ENCODE results near the gene KCNAB2.
A peak's percentile ranks its signal among the peaks of the same experiment; 100 is the strongest.

KCNAB2 gene

DNA sequence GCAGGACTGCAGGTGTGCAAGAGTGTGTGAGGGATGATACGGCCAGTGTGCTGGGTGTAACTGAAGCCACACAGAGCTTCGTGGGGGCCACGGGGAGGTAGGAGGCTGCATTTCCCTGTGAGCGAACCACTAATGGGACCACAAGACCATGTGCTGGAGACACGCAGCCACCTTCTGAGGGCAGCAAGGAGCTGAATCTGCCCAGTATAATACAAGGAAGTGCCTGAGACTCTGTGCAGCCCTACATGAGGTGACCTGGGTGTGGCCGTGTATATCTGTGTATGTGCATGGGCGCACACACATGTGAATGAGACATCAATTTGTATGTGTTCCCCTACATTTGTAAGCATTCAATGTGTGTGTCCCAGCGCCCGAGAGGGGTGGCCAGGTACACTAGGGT lies 83.6 kb downstream of the KCNAB2 start:
- DNase-seq (ENCODE audit: low read depth) = no peak

GRCh38 chr1:6130036-6130435 lies 84.3 kb downstream of the KCNAB2 start:
- no peak for DNase-seq (ENCODE audit: low read depth)

- no peak for DNase-seq (ENCODE audit: low read depth)
These were observed 84.9 kb downstream of the KCNAB2 start for GRCh38 chr1:6130596-6130995.

- no peak for DNase-seq (ENCODE audit: low read depth)
These were observed 85.9 kb downstream of the KCNAB2 start for GRCh38 chr1:6131561-6131960.

DNA sequence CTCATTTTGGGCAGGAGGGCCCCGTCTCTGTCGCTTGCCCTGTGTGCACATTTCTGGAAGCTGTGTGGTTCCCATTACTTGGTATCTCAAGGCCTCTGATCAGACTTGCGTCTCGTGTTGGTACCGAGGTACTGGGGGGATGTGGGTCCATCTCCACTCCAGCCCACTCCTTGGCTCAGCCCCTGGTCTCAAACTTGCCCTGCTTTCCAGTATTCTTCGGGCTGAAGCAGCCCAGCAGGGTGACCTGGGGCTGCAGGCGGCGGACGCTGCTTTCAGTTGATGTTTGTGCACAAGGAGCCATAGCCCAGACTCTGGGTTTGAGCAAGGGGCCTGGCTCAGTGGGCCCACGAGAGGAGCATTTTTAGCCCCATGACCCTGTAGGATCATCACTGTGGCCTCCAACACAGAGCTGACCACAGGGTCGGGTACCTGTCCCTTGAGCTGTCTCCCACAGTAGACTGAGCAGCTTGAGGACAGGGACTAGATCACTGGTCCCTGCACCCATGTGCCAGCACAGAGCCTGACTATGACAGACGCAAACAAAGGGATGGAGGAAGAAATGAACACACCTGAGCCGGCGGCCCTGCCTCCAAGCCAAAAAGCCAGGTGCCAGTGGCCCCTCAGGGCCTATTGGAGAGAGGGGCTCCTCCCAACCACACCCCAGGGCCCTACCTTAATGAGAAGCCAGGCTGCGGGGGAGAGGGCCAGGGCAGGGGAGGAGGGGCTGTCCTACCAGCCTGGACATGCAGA lies 87.6 kb downstream of the KCNAB2 start:
- DNase-seq (ENCODE audit: low read depth) = no peak

DNA sequence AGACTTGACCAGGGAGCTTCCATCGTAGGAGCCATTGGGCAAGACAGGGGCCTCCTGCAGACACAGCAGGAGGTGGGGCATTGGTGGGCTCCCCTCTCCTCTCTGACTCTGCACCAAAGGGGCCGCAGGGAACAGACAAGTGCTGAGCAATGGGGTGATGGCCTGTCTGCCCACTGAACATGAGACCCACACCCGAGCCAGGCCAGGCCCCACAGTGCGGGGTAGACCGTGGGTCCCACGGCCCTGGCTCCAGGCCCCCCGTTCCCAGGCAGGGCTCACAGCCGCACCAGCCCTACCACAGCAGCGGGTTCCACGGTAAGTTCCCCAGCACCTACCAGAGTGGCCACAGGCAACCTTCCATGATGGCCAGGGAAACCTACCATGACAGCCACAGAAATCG lies 88.5 kb downstream of the KCNAB2 start:
- no peak for DNase-seq (ENCODE audit: low read depth)

- no peak for DNase-seq (ENCODE audit: low read depth)
These were observed 89.2 kb downstream of the KCNAB2 start for GRCh38 chr1:6134741-6135510.

DNA sequence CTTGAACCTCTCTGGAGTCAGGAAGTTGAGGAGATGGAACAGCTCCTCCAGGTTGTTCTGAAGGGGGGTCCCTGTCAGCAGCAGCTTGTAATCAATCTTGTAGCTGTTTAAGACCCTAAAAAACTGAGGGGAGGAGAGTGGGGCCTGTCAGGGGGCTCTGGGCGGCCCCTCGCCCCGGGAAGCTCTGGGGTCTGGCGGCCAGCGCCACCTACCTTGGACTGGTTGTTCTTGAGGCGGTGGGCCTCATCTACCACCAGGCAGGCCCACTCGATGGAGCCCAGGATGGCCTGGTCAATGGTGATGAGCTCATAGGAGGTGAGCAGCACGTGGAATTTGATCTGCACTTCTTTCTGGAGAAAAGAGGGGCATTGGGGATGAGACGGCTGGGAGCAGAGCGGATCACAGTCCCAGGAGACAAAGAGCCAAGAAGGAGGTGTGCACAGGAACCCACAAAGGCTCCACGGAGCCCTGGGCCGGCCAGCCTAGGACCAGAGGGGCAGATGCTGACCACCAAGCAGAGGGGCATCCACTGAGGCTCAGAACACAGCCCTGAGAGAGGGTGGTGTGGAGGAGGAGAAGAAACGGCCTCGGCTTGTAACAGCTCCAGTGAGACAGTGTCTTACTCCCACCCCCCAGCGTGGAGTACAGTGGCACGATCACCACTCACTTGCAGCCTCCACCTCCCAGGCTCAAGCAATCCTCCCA lies 91.0 kb downstream of the KCNAB2 start:
- DNase-seq (ENCODE audit: low read depth) = no peak

DNA sequence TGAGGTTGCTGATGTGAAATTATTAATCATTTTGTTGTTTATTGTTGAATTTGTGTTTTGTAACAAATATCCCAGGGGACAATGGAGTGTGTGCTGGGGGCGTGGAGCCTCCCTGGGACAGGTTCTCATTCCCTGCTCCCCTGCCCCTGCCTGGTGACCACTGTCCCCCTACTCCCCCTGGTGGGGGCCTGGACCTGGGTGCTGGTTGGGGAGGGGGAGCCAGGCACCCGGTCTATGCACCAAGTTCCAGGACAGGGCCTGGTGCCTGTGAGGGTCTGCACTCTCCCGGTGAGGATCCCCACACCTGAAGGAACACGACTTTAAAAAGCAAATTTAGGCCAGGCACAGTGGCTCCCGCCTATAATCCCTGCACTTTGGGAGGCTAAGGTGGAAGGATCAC lies 92.1 kb downstream of the KCNAB2 start:
- no peak for DNase-seq (ENCODE audit: low read depth)

GRCh38 chr1:6140413-6140812 lies 94.7 kb downstream of the KCNAB2 start:
- DNase-seq (ENCODE audit: low read depth) = no peak

DNA sequence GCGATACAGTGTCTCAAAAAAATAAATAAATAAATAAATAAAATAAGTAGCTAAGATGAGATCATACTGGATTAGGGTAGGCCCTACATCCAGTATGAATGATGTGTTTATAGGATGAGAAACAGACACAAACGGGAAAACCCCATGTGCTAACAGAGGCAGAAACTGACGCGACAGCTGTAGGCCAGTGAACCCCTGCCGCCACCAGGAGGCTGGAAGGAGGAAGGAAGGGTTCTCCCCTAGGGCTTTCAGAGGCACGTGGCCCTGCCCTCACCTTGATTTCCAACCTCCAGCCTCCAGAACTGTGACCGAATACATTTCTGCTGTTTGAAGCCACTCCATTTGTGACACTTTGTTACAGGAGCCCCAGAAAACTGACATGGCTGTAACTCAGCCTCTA lies 95.9 kb downstream of the KCNAB2 start:
- DNase-seq (ENCODE audit: low read depth) = no peak

GRCh38 chr1:6142036-6142621 lies 96.4 kb downstream of the KCNAB2 start:
- no peak for DNase-seq (ENCODE audit: low read depth)

GRCh38 chr1:6142734-6143133 lies 97.0 kb downstream of the KCNAB2 start:
- no peak for DNase-seq (ENCODE audit: low read depth)

DNA sequence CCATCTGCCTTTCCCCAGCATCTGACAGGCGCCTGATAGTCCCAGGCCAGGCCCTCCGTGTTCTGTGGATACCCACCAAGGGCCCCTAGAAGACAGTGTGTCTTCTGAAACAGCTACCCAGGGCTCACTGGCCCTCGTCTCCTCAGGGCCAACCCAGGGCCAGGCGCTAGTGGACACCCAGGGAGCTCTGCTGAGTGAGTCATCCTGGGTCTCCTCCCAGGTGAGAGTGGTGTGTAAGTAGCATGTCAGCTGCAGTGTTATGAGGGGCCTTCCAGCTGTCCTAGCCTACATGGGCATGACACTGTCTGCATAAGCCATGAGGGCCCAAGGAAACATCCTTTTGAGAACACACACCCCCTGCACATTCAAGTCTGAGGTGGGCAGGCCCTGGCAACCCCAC lies 97.7 kb downstream of the KCNAB2 start:
- DNase-seq (ENCODE audit: low read depth) = no peak

- DNase-seq (ENCODE audit: low read depth) = no peak
These were observed 98.5 kb downstream of the KCNAB2 start for GRCh38 chr1:6144175-6144574.

DNA sequence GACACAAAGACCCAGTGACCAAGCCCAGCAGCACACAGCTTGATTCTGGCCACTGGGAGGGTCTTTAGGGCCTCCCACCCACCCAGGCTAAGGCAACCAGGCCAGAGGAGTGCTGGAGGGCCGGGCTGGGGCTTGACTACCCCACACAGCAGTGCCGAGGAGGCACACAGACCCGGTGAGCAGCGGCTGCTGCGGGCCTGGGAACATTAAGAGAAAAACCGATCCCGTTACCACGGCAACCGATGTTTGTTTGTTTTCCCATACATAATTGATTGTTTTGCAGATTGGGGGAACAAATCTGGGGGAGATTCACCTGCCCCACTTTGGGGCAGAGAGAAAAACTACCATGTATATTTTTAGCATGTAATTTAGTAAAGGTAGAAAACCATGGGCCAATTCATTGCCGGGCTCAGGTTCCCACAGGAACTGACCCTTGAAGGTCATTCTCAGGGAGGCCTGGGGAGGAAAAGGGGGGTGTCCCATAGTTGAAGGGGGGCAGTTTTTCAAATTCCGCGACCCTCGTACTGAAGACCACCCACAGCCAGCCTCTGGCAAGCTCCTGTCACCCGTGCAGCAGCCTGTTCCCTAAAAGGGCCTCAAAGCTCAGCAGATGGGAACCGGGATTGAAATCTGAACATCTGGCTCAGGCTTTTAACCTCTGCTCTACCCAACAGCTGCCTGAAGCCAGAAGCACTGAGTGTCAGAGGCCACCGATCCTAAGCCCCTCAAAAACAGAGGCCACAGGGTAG lies 99.1 kb downstream of the KCNAB2 start:
- no peak for DNase-seq (ENCODE audit: low read depth)

GRCh38 chr1:6145396-6145750 lies 99.7 kb downstream of the KCNAB2 start:
- no peak for DNase-seq (ENCODE audit: low read depth)

DNA sequence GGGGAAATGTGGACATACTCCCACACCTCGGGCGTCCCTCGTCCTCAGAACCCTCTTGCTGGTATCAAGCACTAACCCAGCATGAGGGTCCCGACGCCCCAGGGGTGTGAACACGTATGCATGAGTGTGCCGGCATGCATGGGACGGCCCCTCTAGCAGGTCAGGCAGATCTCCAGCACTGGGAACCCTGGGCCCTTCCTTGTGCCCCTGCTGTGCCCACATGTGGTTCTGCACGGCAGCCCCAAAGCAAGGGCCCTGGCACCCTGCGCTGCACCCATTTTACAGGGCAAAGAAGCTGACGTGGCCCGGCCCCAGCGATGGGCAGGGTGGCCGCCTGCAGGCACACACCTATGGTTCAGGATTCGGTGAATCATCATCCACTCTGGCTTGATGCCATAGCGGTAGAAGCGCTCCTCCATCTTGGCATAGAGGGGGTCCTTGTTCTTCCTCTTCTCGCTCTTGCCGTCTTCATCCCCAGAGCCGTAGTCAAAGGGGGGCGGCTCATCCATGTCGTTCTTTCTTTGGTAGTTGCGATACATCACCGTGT lies 100.2 kb downstream of the KCNAB2 start:
- DNase-seq (ENCODE audit: low read depth) = no peak

- DNase-seq (ENCODE audit: low read depth) = peak; percentile 47
These were observed 103.0 kb downstream of the KCNAB2 start for GRCh38 chr1:6148497-6149241.

DNA sequence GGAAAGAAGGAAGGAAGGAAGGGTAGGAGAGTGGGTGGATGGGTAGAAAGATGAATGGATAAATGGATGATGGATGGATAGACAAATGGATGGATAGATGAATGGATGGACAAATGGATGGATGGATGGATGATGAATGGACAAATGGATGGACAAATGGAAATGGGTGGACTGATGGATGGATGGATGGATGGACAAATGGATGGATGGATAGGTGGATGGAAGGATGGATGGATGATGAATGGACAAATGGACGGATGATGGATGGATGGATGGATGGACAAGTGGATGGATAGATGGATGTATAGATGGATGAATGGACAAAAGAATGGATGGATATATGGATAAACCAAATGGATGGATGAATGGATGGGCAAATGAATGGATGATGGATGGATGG lies 103.9 kb downstream of the KCNAB2 start:
- DNase-seq (ENCODE audit: low read depth) = no peak

Measured in T follicular helper cell (primary cell).